Activated T-cell treated with anti-CD3 and anti-CD28 coated beads, Interleukin-2, amount 50 U/mL, for 1 hour (primary cell): ENCODE measurements around the gene ARF6.

ENCODE experiments used
- DNase-seq: peaks from one replicate; pipeline ENCODE4 v3.0.0-alpha.2; 2020

Gene ARF6

GRCh38 chr14:49945448-49946319, 52.8 kb downstream of the ARF6 start:
- peak; percentile 32 for DNase-seq
